Endodermal cell (in vitro differentiated cells): ENCODE measurements around the gene ZNF200. TPM values are rescaled to one million over a fixed set of nuclear protein-coding genes. Genes with fewer than 3 reads are reported as not detected.

Experiments used
- DNase-seq: peaks from one replicate; pipeline ENCODE4 v3.0.0-alpha.2; 2017
- H3K27ac ChIP-seq: 2 replicates; pipeline ENCODE4 v1.5.1; 2013; ENCODE audit warnings: mild to moderate bottlenecking, low read depth, low read length, moderate library complexity
- H3K27me3 ChIP-seq: 2 replicates; pipeline ENCODE4 v1.6.1; 2013; ENCODE audit warnings: mild to moderate bottlenecking, low read length, moderate library complexity; ENCODE audit not compliant: insufficient read depth, control insufficient read depth, poor library complexity, severe bottlenecking
- H3K36me3 ChIP-seq: 2 replicates; pipeline ENCODE4 v1.7.0; 2013; ENCODE audit warnings: mild to moderate bottlenecking, low read length, moderate library complexity; ENCODE audit not compliant: control insufficient read depth, insufficient read depth
- H3K4me1 ChIP-seq: one replicate; pipeline ENCODE4 v1.7.0; 2013; ENCODE audit warnings: low read length; ENCODE audit not compliant: control insufficient read depth, insufficient read depth
- H3K4me3 ChIP-seq: 2 replicates; pipeline ENCODE4 v1.5.1; 2013; ENCODE audit warnings: mild to moderate bottlenecking, low read length, moderate library complexity
- H3K9ac ChIP-seq: 2 replicates; pipeline ENCODE4 v1.6.1; 2013; ENCODE audit warnings: mild to moderate bottlenecking, low read length, moderate library complexity; ENCODE audit not compliant: poor library complexity, severe bottlenecking; ENCODE audit errors: extremely low read depth
- H3K9me3 ChIP-seq: 2 replicates; pipeline ENCODE4 v1.6.1; 2013; ENCODE audit warnings: mild to moderate bottlenecking, low read length, moderate library complexity; ENCODE audit not compliant: control insufficient read depth
- H3K27ac Mint-ChIP-seq: 2 replicates; pipeline ENCODE4 v1.8.0; 2020; ENCODE audit warnings: mixed read lengths
- H3K27me3 Mint-ChIP-seq: 2 replicates; pipeline ENCODE4 v1.8.0; 2021; ENCODE audit warnings: mild to moderate bottlenecking, mixed read lengths; ENCODE audit not compliant: insufficient read depth
- H3K36me3 Mint-ChIP-seq: 2 replicates; pipeline ENCODE4 v1.8.0; 2020; ENCODE audit warnings: low read depth, mixed read lengths
- H3K4me1 Mint-ChIP-seq: 2 replicates; pipeline ENCODE4 v1.8.0; 2020; ENCODE audit warnings: mixed read lengths
- H3K4me3 Mint-ChIP-seq: 2 replicates; pipeline ENCODE4 v1.8.0; 2020; ENCODE audit warnings: mild to moderate bottlenecking, moderate library complexity, mixed read lengths
- H3K9me3 Mint-ChIP-seq: 2 replicates; pipeline ENCODE4 v1.8.0; 2020; ENCODE audit warnings: mild to moderate bottlenecking, mixed read lengths
- CTCF ChIP-seq: fragments of 200-600 bp; sonication (generic); conservative IDR thresholded peaks from 2 replicates; pipeline ENCODE4 v1.5.0; 2021; ENCODE audit warnings: antibody characterized with exemption, mild to moderate bottlenecking
- WGBS, 2 experiments: methylation state at CpG; one replicate each; pipeline versions ENCODE4 v1.1.5 to v1.1.7; 2013; ENCODE audit warnings: missing lambda C conversion rate in 2 of 2, mixed read lengths in 1 of 2; ENCODE audit not compliant: insufficient coverage in 1 of 2, insufficient read length in 1 of 2; 5-methylcytosine and 5-hydroxymethylcytosine counted together
- total RNA-seq, 2 donors: library from RNA; stranded (reverse); fragmentation: NEBNext Ultra II Directional in 1 of 2; extraction: Animal tissue kit (Norgen Biotek cat#: 25700) in 1 of 2; gene quantifications; 2 replicates in 1 of 2; 3 replicates in 1 of 2; pipeline ENCODE4 v1.2.1, GENCODE V29; 2021

Gene ZNF200
- total RNA-seq, 2 donors from 2014 or later = 11.2 TPM

- no peak for TF ChIP-seq CTCF
- peaks cover 8% of the 10 kb centered on the region for H3K4me1 Mint-ChIP-seq
- Histone ChIP-seq H3K4me1 (no peaks in the 10 kb centered on the region), H3K36me3 (peaks cover 29% of the 10 kb centered on the region), H3K9me3 (peaks cover 24% of the 10 kb centered on the region), H3K9ac (peak within 1 kb of the TSS; percentile 95), H3K4me3 (peak within 1 kb of the TSS; percentile 92), H3K27me3 (peaks cover 21% of the 10 kb centered on the region), H3K27ac (peak within 1 kb of the TSS; percentile 99)
- peaks cover 13% of the 10 kb centered on the region for H3K27me3 Mint-ChIP-seq
- peaks cover 40% of the 10 kb centered on the region for H3K36me3 Mint-ChIP-seq
- peak; percentile 98 for DNase-seq
- peaks cover 30% of the 10 kb centered on the region for H3K9me3 Mint-ChIP-seq
- H3K4me3 Mint-ChIP-seq = peak within 1 kb of the TSS; percentile 70
- peak within 1 kb of the TSS; percentile 99 for H3K27ac Mint-ChIP-seq
- WGBS, 2 experiments = 0 to 1% methylated on average over 29 to 72 of the region's 72 CpGs
Measured at GRCh38 chr16:3282730-3283542, 48.0 kb upstream of the ZNF200 start, which contains the start of gene ZNF263. TSS of gene ZNF263 (plus strand) at chr16:3283491. CDS start at chr16:3283819, 328 bp downstream.

- peak; percentile 40 for TF ChIP-seq CTCF
- Histone ChIP-seq H3K27ac (peak overlapping the region; percentile 99), H3K9ac (peak overlapping the region; percentile 95), H3K4me1 (no peaks in the 10 kb centered on the region), H3K36me3 (peaks cover 22% of the 10 kb centered on the region), H3K27me3 (peaks cover 28% of the 10 kb centered on the region), H3K9me3 (peaks cover 17% of the 10 kb centered on the region), H3K4me3 (peak overlapping the region; percentile 92)
- 19 to 23% methylated on average over 12 to 29 of the region's 29 CpGs for WGBS, 2 experiments
- H3K4me1 Mint-ChIP-seq = peaks cover 8% of the 10 kb centered on the region
- peaks cover 20% of the 10 kb centered on the region for H3K27me3 Mint-ChIP-seq
- peaks cover 33% of the 10 kb centered on the region for H3K36me3 Mint-ChIP-seq
- peaks cover 23% of the 10 kb centered on the region for H3K9me3 Mint-ChIP-seq
- peak overlapping the region; percentile 70 for H3K4me3 Mint-ChIP-seq
- H3K27ac Mint-ChIP-seq = peak overlapping the region; percentile 99
- peak; percentile 90 for DNase-seq
Measured at GRCh38 chr16:3282103-3282729, 47.3 kb upstream of the ZNF200 start.

GRCh38 chr16:3281222-3281820 is 46.4 kb upstream of the ZNF200 start:
- no peak for DNase-seq
- Histone ChIP-seq H3K4me3 (peak overlapping the region; percentile 92), H3K4me1 (no peaks in the 10 kb centered on the region), H3K9me3 (peaks cover 8% of the 10 kb centered on the region), H3K27me3 (peaks cover 37% of the 10 kb centered on the region), H3K9ac (no peak overlapping the region), H3K36me3 (peaks cover 13% of the 10 kb centered on the region), H3K27ac (no peak overlapping the region)
- Mint-ChIP-seq H3K4me1 (peaks cover 8% of the 10 kb centered on the region), H3K4me3 (peak overlapping the region; percentile 70), H3K27me3 (peaks cover 29% of the 10 kb centered on the region), H3K36me3 (peaks cover 24% of the 10 kb centered on the region), H3K27ac (no peak overlapping the region), H3K9me3 (peaks cover 14% of the 10 kb centered on the region)
- WGBS, 2 experiments = 95 to 100% methylated on average over 5 to 6 of the region's 6 CpGs
- TF ChIP-seq CTCF = no peak
